Measurements from ENCODE around the gene LOXL1.

- TF ChIP-seq CTCF (IDR thresholded peaks at IDR 0.05) (no peak), POLR2AphosphoS5 (IDR thresholded peaks at IDR 0.05) (no peak), EP300 (IDR thresholded peaks at IDR 0.05) (no peak)
Measured at GRCh38 chr15:73947651-73948050, 21.4 kb downstream of the LOXL1 start.

Data from sigmoid colon (tissue), 4 donors.